Ovary (tissue), 9 donors: Measurements from ENCODE around the gene GSTP1. TPM values are rescaled to one million over a fixed set of nuclear protein-coding genes. Genes with fewer than 3 reads are reported as not detected.
"Not testable (repeated sequence)": the region's sequence is repeated elsewhere in the genome, so short reads cannot be mapped to it uniquely, and the experiment has no call there.

Source experiments
- DNase-seq, 5 donors: peaks; one replicate each; pipeline ENCODE4 v3.0.0-alpha.2; 2019 to 2020
- H3K27ac ChIP-seq, 2 donors: fragments of 200-600 bp; one replicate each; pipeline versions ENCODE4 v1.5.1 to v1.8.0; 2019 to 2022
- H3K27me3 ChIP-seq: fragments of 200-600 bp; one replicate; pipeline ENCODE4 v1.8.0; 2022
- H3K36me3 ChIP-seq: fragments of 200-600 bp; sonication (generic); one replicate; pipeline ENCODE4 v1.5.1; 2019
- H3K4me1 ChIP-seq: one replicate; pipeline ENCODE4 v1.8.1; 2013; ENCODE audit warnings: mild to moderate bottlenecking, moderate library complexity; ENCODE audit not compliant: insufficient read depth
- H3K4me3 ChIP-seq: fragments of 200-600 bp; sonication (generic); one replicate; pipeline ENCODE4 v1.5.1; 2017
- H3K9me3 ChIP-seq, 2 donors: fragments of 200-600 bp in 1 of 2; sonication (generic) in 1 of 2; one replicate each; pipeline versions ENCODE4 v1.5.1 to v1.8.1; 2013 to 2019; ENCODE audit warnings: mild to moderate bottlenecking in 1 of 2, moderate library complexity in 1 of 2
- CTCF ChIP-seq, 3 donors: fragments of 450-650 bp in 2 of 3; fragments of 200-600 bp in 1 of 3; IDR thresholded peaks; one replicate each; pipeline versions ENCODE4 v1.5.1 to v1.8.0; 2016 to 2022; ENCODE audit warnings: antibody characterized with exemption in 3 of 3, mild to moderate bottlenecking in 1 of 3
- EP300 ChIP-seq: sonication (generic); formaldehyde crosslinking; IDR thresholded peaks from one replicate; pipeline ENCODE4 v1.6.1; 2017; ENCODE audit warnings: antibody characterized with exemption
- POLR2A ChIP-seq: fragments of 450-650 bp; IDR thresholded peaks from one replicate; pipeline ENCODE4 v1.6.1; 2017; ENCODE audit warnings: antibody characterized with exemption, mild to moderate bottlenecking, moderate library complexity
- WGBS, 3 donors: extraction: QIAGEN DNeasy Blood & Tissue Kit in 1 of 3; methylation state at CpG; one replicate each; pipeline versions ENCODE4 v1.1.5 to v1.1.7; 2013 to 2017; 5-methylcytosine and 5-hydroxymethylcytosine counted together
- intact Hi-C, 4 donors: fragments of 100-400 bp; cut with DNase I; formaldehyde crosslinking; loops; one replicate each; pipeline versions ENCODE4 v1.11.0 to v1.15.1; 2022 to 2023
- polyA plus RNA-seq, 2 donors: library from polyadenylated mRNA; stranded (reverse); fragments of 200-250 nt in 1 of 2; fragments of 350-450 nt in 1 of 2; fragmentation: Illumina TruSeq in 1 of 2; extraction: RNeasy Lipid Tissue Mini Kit (QIAGEN cat#74804) in 1 of 2; gene quantifications; one replicate each; pipeline ENCODE4 v1.2.3, GENCODE V29; 2013 to 2014
- total RNA-seq, 7 donors: library from RNA; depleted of rRNA in 2 of 7; stranded (reverse); fragments of >200 nt in 2 of 7; fragmentation: NEBNext Ultra II Directional in 3 of 7; extraction: Animal tissue kit (Norgen Biotek cat#: 25700) in 3 of 7; gene quantifications; one replicate each; pipeline versions ENCODE4 v1.1.0 to v1.2.4, GENCODE V29; 2016 to 2023
- donor health status: DM: no; HTN: no; CAD: no; lungs with moderate emphysema.
- donor health status: DM: no; HTN: no; CAD: no.
- donor health status: Bipolar disorder and iron deficiency.
- donor health status: DM: yes; HTN: yes; CAD: no.
- donor health status: DM: no; HTN: no; CAD: no.
- donor health status: DM: yes; HTN: yes; CAD: no.

GSTP1 gene
- total and polyA plus RNA-seq, 9 donors: 189 to 1,321 (median 459) TPM

- H3K4me1 ChIP-seq: no peaks in the 10 kb centered on the region
- no peaks in the 10 kb centered on the region for H3K36me3 ChIP-seq
- H3K9me3 ChIP-seq: no peaks in the 10 kb centered on the region
- 73 to 88% (median 83%) methylated on average over 1 of the region's 1 CpG for WGBS, 3 donors
- TF ChIP-seq POLR2A: no peak
- no peak for TF ChIP-seq EP300
- no peak for TF ChIP-seq CTCF (IDR thresholded peaks at IDR 0.05)
- H3K27me3 ChIP-seq: no peaks in the 10 kb centered on the region
- no peak for DNase-seq
- H3K4me3 ChIP-seq: no peak overlapping the region
- H3K27ac ChIP-seq: no peak overlapping the region
- intact Hi-C loops: no loop called here
Observed at GRCh38 chr11:67599149-67599548, 15.5 kb downstream of the GSTP1 start.

GRCh38 chr11:67600324-67601029, 16.9 kb downstream of the GSTP1 start:
- H3K36me3 ChIP-seq: no peaks in the 10 kb centered on the region
- H3K27me3 ChIP-seq: no peaks in the 10 kb centered on the region
- no peak overlapping the region for H3K27ac ChIP-seq
- no peak for DNase-seq
- no peaks in the 10 kb centered on the region for H3K4me1 ChIP-seq
- H3K9me3 ChIP-seq: no peaks in the 10 kb centered on the region
- 49 to 55% (median 54%) methylated on average over 7 of the region's 7 CpGs for WGBS, 3 donors
- H3K4me3 ChIP-seq: no peak overlapping the region
- TF ChIP-seq POLR2A: no peak
- TF ChIP-seq EP300: no peak
- intact Hi-C loops: no loop called here

- intact Hi-C loops: no loop called here
- H3K9me3 ChIP-seq: no peaks in the 10 kb centered on the region
- H3K4me1 ChIP-seq: peaks cover 1% of the 10 kb centered on the region
- 92 to 95% (median 93%) methylated on average over 7 of the region's 7 CpGs for WGBS, 3 donors
- no peak overlapping the region for H3K27ac ChIP-seq
- H3K27me3 ChIP-seq: no peaks in the 10 kb centered on the region
- TF ChIP-seq POLR2A (no peak), EP300 (no peak), CTCF (IDR thresholded peaks at IDR 0.05) (no peak)
- H3K36me3 ChIP-seq: no peaks in the 10 kb centered on the region
- DNase-seq: no peak
- no peak overlapping the region for H3K4me3 ChIP-seq
Observed at GRCh38 chr11:67601098-67601497, 17.5 kb downstream of the GSTP1 start.

- 61 to 68% (median 64%) methylated on average over 2 to 3 of the region's 4 CpGs for WGBS, 3 donors
- H3K27ac ChIP-seq, H3K9me3 ChIP-seq, H3K4me1 ChIP-seq, H3K4me3 ChIP-seq, H3K27me3 ChIP-seq, DNase-seq, H3K36me3 ChIP-seq, intact Hi-C loops: not testable (repeated sequence)
Observed at GRCh38 chr11:67604119-67604518, 20.5 kb downstream of the GSTP1 start.

- no peak for TF ChIP-seq CTCF (IDR thresholded peaks at IDR 0.05)
- TF ChIP-seq POLR2A: no peak
- no peak for TF ChIP-seq EP300
- Histone ChIP-seq H3K27ac (no peak overlapping the region), H3K36me3 (no peaks in the 10 kb centered on the region), H3K4me1 (peaks cover 8% of the 10 kb centered on the region), H3K9me3 (no peaks in the 10 kb centered on the region), H3K27me3 (no peaks in the 10 kb centered on the region), H3K4me3 (no peak overlapping the region)
- intact Hi-C loops: no loop called here
- DNase-seq: no peak
- WGBS, 3 donors: 69 to 90% (median 75%) methylated on average over 2 of the region's 2 CpGs
Observed at GRCh38 chr11:67604815-67605214, 21.2 kb downstream of the GSTP1 start.
